SK-N-SH (cell line): ENCODE results near the gene RNF214.

Experiments
- CTCF ChIP-seq: fragments of 200-600 bp; sonication (generic); IDR thresholded peaks from 2 replicates; pipeline ENCODE4 v1.6.1; 2017; ENCODE audit warnings: antibody characterized with exemption, mild to moderate bottlenecking, moderate library complexity
- ELF1 ChIP-seq: IDR thresholded peaks from 2 replicates; pipeline ENCODE4 v1.4.0; 2012
- EP300 ChIP-seq, 2 experiments: IDR thresholded peaks; 2 replicates each; pipeline versions ENCODE4 v1.4.0 to v1.6.1; 2012; ENCODE audit warnings: borderline replicate concordance in 1 of 2, low read depth in 1 of 2, low read length in 1 of 2
- FOXM1 ChIP-seq: IDR thresholded peaks from 2 replicates; pipeline ENCODE4 v1.4.0; 2012; ENCODE audit warnings: low read depth, mild to moderate bottlenecking
- NFIC ChIP-seq: IDR thresholded peaks from 2 replicates; pipeline ENCODE4 v1.4.0; 2012; ENCODE audit warnings: borderline replicate concordance
- POLR2AphosphoS5 ChIP-seq: IDR thresholded peaks from 2 replicates; pipeline ENCODE4 v1.6.1; 2012; ENCODE audit warnings: low read depth, low read length
- RAD21 ChIP-seq: IDR thresholded peaks from 2 replicates; pipeline ENCODE4 v1.6.1; 2012; ENCODE audit warnings: mild to moderate bottlenecking, low read length
- REST ChIP-seq: IDR thresholded peaks from 2 replicates; pipeline ENCODE4 v1.6.1; 2012; ENCODE audit warnings: mild to moderate bottlenecking, low read depth, low read length, moderate library complexity
- SIN3A ChIP-seq: IDR thresholded peaks from 2 replicates; pipeline ENCODE4 v1.6.1; 2012; ENCODE audit warnings: low read depth, mild to moderate bottlenecking, low read length, moderate library complexity, borderline replicate concordance
- SMC3 ChIP-seq: IDR thresholded peaks from 2 replicates; pipeline ENCODE4 v1.6.1; 2012; ENCODE audit warnings: low read depth, low read length, improper control_type of control experiment
- TEAD4 ChIP-seq: IDR thresholded peaks from 2 replicates; pipeline ENCODE4 v1.4.0; 2012; ENCODE audit warnings: mild to moderate bottlenecking, borderline replicate concordance; ENCODE audit not compliant: insufficient read depth

- no peak for TF ChIP-seq ELF1
- no peak for TF ChIP-seq SMC3
- no peak for TF ChIP-seq POLR2AphosphoS5
- TF ChIP-seq CTCF = no peak
- no peak for TF ChIP-seq TEAD4
- no peak for TF ChIP-seq RAD21
- TF ChIP-seq SIN3A = no peak
- TF ChIP-seq EP300 (IDR thresholded peaks at IDR 0.05; ENCODE audit: borderline replicate concordance in 1 of 2, low read depth in 1 of 2, low read length in 1 of 2) = no peak
- no peak for TF ChIP-seq REST
- TF ChIP-seq NFIC = no peak
- TF ChIP-seq FOXM1 = no peak
Observed at GRCh38 chr11:117265745-117266144, 33.3 kb downstream of the RNF214 start.
